Mesenchymal stem cell (in vitro differentiated cells and primary cell): ENCODE measurements around the gene AUTS2.

Experiments
- DNase-seq: peaks from one replicate; pipeline ENCODE4 v3.0.0-alpha.2; 2013
- H2AFZ ChIP-seq: one replicate; pipeline ENCODE4 v1.6.1; 2013; ENCODE audit warnings: low read depth, mild to moderate bottlenecking, control low read depth, inconsistent platforms, low read length, moderate library complexity
- H2AK5ac ChIP-seq: 2 replicates; pipeline ENCODE4 v1.6.1; 2013; ENCODE audit warnings: low read length, moderate library complexity, mild to moderate bottlenecking, inconsistent platforms; ENCODE audit not compliant: severe bottlenecking
- H2BK120ac ChIP-seq: one replicate; pipeline ENCODE4 v1.6.1; 2013; ENCODE audit warnings: low read depth, mild to moderate bottlenecking, inconsistent platforms, low read length, moderate library complexity
- H2BK12ac ChIP-seq, 2 experiments: one replicate each; pipeline ENCODE4 v1.6.1; 2013; ENCODE audit warnings: inconsistent platforms in 2 of 2, low read length in 2 of 2, mild to moderate bottlenecking in 2 of 2, moderate library complexity in 2 of 2, control low read depth in 1 of 2
- H2BK15ac ChIP-seq: one replicate; pipeline ENCODE4 v1.6.1; 2013; ENCODE audit warnings: mild to moderate bottlenecking, low read depth, inconsistent platforms; ENCODE audit not compliant: poor library complexity, severe bottlenecking
- H2BK5ac ChIP-seq: 2 replicates; pipeline ENCODE4 v1.6.1; 2013; ENCODE audit warnings: low read depth, mild to moderate bottlenecking, low read length, control low read depth, inconsistent platforms; ENCODE audit not compliant: poor library complexity, severe bottlenecking
- H3K14ac ChIP-seq, 2 experiments: one replicate each; pipeline ENCODE4 v1.6.1; 2013; ENCODE audit warnings: inconsistent platforms in 2 of 2, low read length in 2 of 2, control low read depth in 1 of 2, mild to moderate bottlenecking in 1 of 2, moderate library complexity in 1 of 2
- H3K18ac ChIP-seq, 2 experiments: one replicate each; pipeline ENCODE4 v1.6.1; 2013; ENCODE audit warnings: inconsistent platforms in 2 of 2, low read length in 2 of 2, control low read depth in 1 of 2, low read depth in 1 of 2, mild to moderate bottlenecking in 1 of 2
- H3K23ac ChIP-seq, 2 experiments: one replicate each; pipeline ENCODE4 v1.6.1; 2013; ENCODE audit warnings: inconsistent platforms in 2 of 2, low read length in 2 of 2, mild to moderate bottlenecking in 2 of 2, moderate library complexity in 2 of 2, control low read depth in 1 of 2
- H3K27ac ChIP-seq: 2 replicates; pipeline ENCODE4 v1.5.1; 2013; ENCODE audit warnings: mild to moderate bottlenecking, moderate library complexity, low read length, control low read depth, inconsistent platforms; ENCODE audit not compliant: poor library complexity, severe bottlenecking
- H3K27me3 ChIP-seq, 2 experiments: 2 replicates each; pipeline versions ENCODE4 v1.6.1 to v1.7.0; 2013; ENCODE audit warnings: low read length in 2 of 2, mild to moderate bottlenecking in 2 of 2, moderate library complexity in 2 of 2, control low read depth in 1 of 2, inconsistent platforms in 1 of 2; ENCODE audit not compliant: control insufficient read depth in 1 of 2, insufficient read depth in 1 of 2
- H3K36me3 ChIP-seq, 2 experiments: 2 replicates each; pipeline versions ENCODE4 v1.6.1 to v1.7.0; 2013; ENCODE audit warnings: low read length in 2 of 2, control low read depth in 1 of 2, inconsistent platforms in 1 of 2, low read depth in 1 of 2, mild to moderate bottlenecking in 1 of 2; ENCODE audit not compliant: insufficient read depth in 2 of 2, control insufficient read depth in 1 of 2
- H3K4ac ChIP-seq, 2 experiments: one replicate each; pipeline ENCODE4 v1.6.1; 2013; ENCODE audit warnings: inconsistent platforms in 2 of 2, low read length in 2 of 2, mild to moderate bottlenecking in 2 of 2, moderate library complexity in 2 of 2, control low read depth in 1 of 2, low read depth in 1 of 2
- H3K4me1 ChIP-seq: 2 replicates; pipeline ENCODE4 v1.6.1; 2013; ENCODE audit warnings: low read depth, low read length, control low read depth; ENCODE audit not compliant: control insufficient read depth, insufficient read depth
- H3K4me2 ChIP-seq: 2 replicates; pipeline ENCODE4 v1.6.1; 2013; ENCODE audit warnings: low read length, mild to moderate bottlenecking, inconsistent platforms; ENCODE audit not compliant: poor library complexity, severe bottlenecking
- H3K4me3 ChIP-seq, 2 experiments: 2 replicates each; pipeline versions ENCODE4 v1.5.1 to v1.7.0; 2013; ENCODE audit warnings: low read length in 2 of 2, mild to moderate bottlenecking in 2 of 2, control low read depth in 1 of 2, low read depth in 1 of 2; ENCODE audit not compliant: insufficient read depth in 1 of 2
- H3K79me1 ChIP-seq: replicated peaks from 2 replicates; pipeline ENCODE4 v1.6.1; 2013; ENCODE audit warnings: mild to moderate bottlenecking, control low read depth, low read length, inconsistent platforms; ENCODE audit not compliant: poor library complexity, severe bottlenecking
- H3K9ac ChIP-seq: 2 replicates; pipeline ENCODE4 v1.7.0; 2013; ENCODE audit warnings: mild to moderate bottlenecking, low read length, moderate library complexity
- H3K9me3 ChIP-seq: 2 replicates; pipeline ENCODE4 v1.7.0; 2013; ENCODE audit warnings: mild to moderate bottlenecking, low read length; ENCODE audit not compliant: control insufficient read depth
- H4K8ac ChIP-seq: one replicate; pipeline ENCODE4 v1.6.1; 2013; ENCODE audit warnings: inconsistent platforms, mild to moderate bottlenecking, low read length, moderate library complexity
- H4K91ac ChIP-seq: one replicate; pipeline ENCODE4 v1.6.1; 2013; ENCODE audit warnings: mild to moderate bottlenecking, low read length, inconsistent platforms
- WGBS: methylation state at CpG from one replicate; pipeline ENCODE4 v1.1.7; 2013; ENCODE audit warnings: mixed read lengths; 5-methylcytosine and 5-hydroxymethylcytosine counted together

AUTS2 gene

GRCh38 chr7:70607281-70607680 is 1009.0 kb downstream of the AUTS2 start:
- peaks cover 9% of the 10 kb centered on the region for H3K4me1 ChIP-seq
- no peak overlapping the region for H3K4me2 ChIP-seq
- H2AK5ac ChIP-seq: no peak overlapping the region
- 81% methylated on average over 7 of the region's 7 CpGs for WGBS
- H3K9ac ChIP-seq: no peak overlapping the region
- H4K8ac ChIP-seq: no peak overlapping the region
- H3K4me3 ChIP-seq: no peak overlapping the region
- H3K79me1 ChIP-seq: no peaks in the 10 kb centered on the region
- peaks cover 5% of the 10 kb centered on the region for H3K9me3 ChIP-seq
- H4K91ac ChIP-seq: no peak overlapping the region
- no peaks in the 10 kb centered on the region for H3K27me3 ChIP-seq
- H3K18ac ChIP-seq: no peak overlapping the region
- H3K23ac ChIP-seq: no peak overlapping the region
- H2BK12ac ChIP-seq: no peak overlapping the region
- H2BK15ac ChIP-seq: no peak overlapping the region
- no peak overlapping the region for H2BK5ac ChIP-seq
- no peak overlapping the region for H2AFZ ChIP-seq
- H3K14ac ChIP-seq: no peak overlapping the region
- H2BK120ac ChIP-seq: no peak overlapping the region
- no peak for DNase-seq
- H3K36me3 ChIP-seq: peaks cover 0 to 4% of the 10 kb centered on the region in 2 experiments
- no peak overlapping the region for H3K27ac ChIP-seq
- H3K4ac ChIP-seq: no peak overlapping the region

GRCh38 chr7:70607759-70608158 is 1009.5 kb downstream of the AUTS2 start:
- peak overlapping the region; percentile 8 for H3K27ac ChIP-seq
- H2BK5ac ChIP-seq: no peak overlapping the region

GRCh38 chr7:70608229-70608628 is 1010.0 kb downstream of the AUTS2 start:
- no peak for DNase-seq
- H3K9ac ChIP-seq: no peak overlapping the region
- no peak overlapping the region for H3K23ac ChIP-seq
- H3K4ac ChIP-seq: no peak overlapping the region
- no peak overlapping the region for H3K27ac ChIP-seq
- H2AFZ ChIP-seq: no peak overlapping the region
- peaks cover 9% of the 10 kb centered on the region for H3K4me1 ChIP-seq
- no peak overlapping the region for H4K91ac ChIP-seq
- H3K18ac ChIP-seq: no peak overlapping the region
- H3K4me2 ChIP-seq: no peak overlapping the region
- H2BK15ac ChIP-seq: no peak overlapping the region
- H3K9me3 ChIP-seq: peaks cover 5% of the 10 kb centered on the region
- no peaks in the 10 kb centered on the region for H3K27me3 ChIP-seq
- H2AK5ac ChIP-seq: no peak overlapping the region
- H2BK120ac ChIP-seq: no peak overlapping the region
- peaks cover 0 to 4% of the 10 kb centered on the region in 2 experiments for H3K36me3 ChIP-seq
- no peaks in the 10 kb centered on the region for H3K79me1 ChIP-seq
- H4K8ac ChIP-seq: no peak overlapping the region
- H2BK12ac ChIP-seq: no peak overlapping the region
- no peak overlapping the region for H3K14ac ChIP-seq
- H3K4me3 ChIP-seq: no peak overlapping the region
- WGBS: 61% methylated on average over 2 of the region's 3 CpGs
- H2BK5ac ChIP-seq: no peak overlapping the region

More at GRCh38 chr7:70607759-70608158, 1009.5 kb downstream of the AUTS2 start:
- no peaks in the 10 kb centered on the region for H3K79me1 ChIP-seq
- no peak overlapping the region for H2BK15ac ChIP-seq
- no peak overlapping the region for H4K8ac ChIP-seq
- no peak overlapping the region for H3K4me2 ChIP-seq
- no peaks in the 10 kb centered on the region for H3K27me3 ChIP-seq
- no peak for DNase-seq
- no peak overlapping the region for H2AFZ ChIP-seq
- H4K91ac ChIP-seq: no peak overlapping the region
- H3K9me3 ChIP-seq: peaks cover 5% of the 10 kb centered on the region
- H3K14ac ChIP-seq: no peak overlapping the region
- no peak overlapping the region for H3K9ac ChIP-seq
- no peak overlapping the region for H3K4ac ChIP-seq
- H3K36me3 ChIP-seq: peaks cover 0 to 4% of the 10 kb centered on the region in 2 experiments
- H2BK120ac ChIP-seq: no peak overlapping the region
- no peak overlapping the region for H2BK12ac ChIP-seq
- no peak overlapping the region for H3K18ac ChIP-seq
- peaks cover 9% of the 10 kb centered on the region for H3K4me1 ChIP-seq
- H3K23ac ChIP-seq: no peak overlapping the region
- H2AK5ac ChIP-seq: no peak overlapping the region
- H3K4me3 ChIP-seq: no peak overlapping the region
- 90% methylated on average over 1 of the region's 1 CpG for WGBS

GRCh38 chr7:70612811-70613210 is 1014.5 kb downstream of the AUTS2 start:
- H3K79me1 ChIP-seq: no peaks in the 10 kb centered on the region
- H3K4me1 ChIP-seq: peaks cover 10% of the 10 kb centered on the region
- no peak overlapping the region for H2BK12ac ChIP-seq
- H4K8ac ChIP-seq: no peak overlapping the region
- no peak overlapping the region for H3K9ac ChIP-seq
- no peak overlapping the region for H2AK5ac ChIP-seq
- no peak overlapping the region for H2BK15ac ChIP-seq
- no peak overlapping the region for H3K27ac ChIP-seq
- no peaks in the 10 kb centered on the region for H3K9me3 ChIP-seq
- no peak overlapping the region for H4K91ac ChIP-seq
- no peak overlapping the region for H3K23ac ChIP-seq
- no peak overlapping the region for H2BK120ac ChIP-seq
- no peaks in the 10 kb centered on the region for H3K36me3 ChIP-seq
- no peak overlapping the region for H3K18ac ChIP-seq
- no peak overlapping the region for H3K4me3 ChIP-seq
- H2AFZ ChIP-seq: no peak overlapping the region
- no peak overlapping the region for H3K14ac ChIP-seq
- WGBS: 88% methylated on average over 5 of the region's 5 CpGs
- H3K4me2 ChIP-seq: no peak overlapping the region
- no peak for DNase-seq
- H2BK5ac ChIP-seq: no peak overlapping the region
- peaks cover 0 to 6% of the 10 kb centered on the region in 2 experiments for H3K27me3 ChIP-seq
- no peak overlapping the region for H3K4ac ChIP-seq
